H1 (cell line): ENCODE data around the gene FLT3. TPM values are rescaled to one million over a fixed set of nuclear protein-coding genes. Genes with fewer than 3 reads are reported as not detected.

ENCODE experiments used
- CTCF ChIA-PET: fragments of 300-600 bp; sonication (Branson Sonifier 250); formaldehyde crosslinking; loops from one replicate; lab custom pipeline; 2021; ENCODE audit not compliant: partially characterized antibody; lab: Charles Lee
- POLR2A ChIA-PET: fragments of 300-600 bp; sonication (Branson Sonifier 250); formaldehyde crosslinking; loops from one replicate; lab custom pipeline; 2021; ENCODE audit warnings: inconsistent platforms; ENCODE audit not compliant: partially characterized antibody; lab: Charles Lee
- DNase-seq, 2 experiments: peaks; one replicate each; pipeline versions ENCODE4 v3.0.0 to v3.0.0-alpha.2; 2010 to 2022; ENCODE audit warnings: low spot score in 2 of 2, low read depth in 1 of 2, mixed read lengths in 1 of 2
- FAIRE-seq: peaks from 2 replicates; lab custom pipeline; 2011; peaks lifted over from hg19 to GRCh38; lab: Jason Lieb, UNC
- H2AFZ ChIP-seq: 2 replicates; pipeline ENCODE4 v1.8.1; 2012; ENCODE audit warnings: low read length, inconsistent platforms
- H2AK5ac ChIP-seq: 2 replicates; pipeline ENCODE4 v1.6.1; 2013; ENCODE audit warnings: low read depth, low read length
- H2BK120ac ChIP-seq: replicated peaks from 2 replicates; pipeline ENCODE3; 2013; ENCODE audit warnings: low read depth, low read length, inconsistent platforms
- H2BK12ac ChIP-seq: 2 replicates; pipeline ENCODE4 v1.6.1; 2013; ENCODE audit warnings: low read depth, low read length
- H2BK15ac ChIP-seq: 2 replicates; pipeline ENCODE4 v1.6.1; 2013; ENCODE audit warnings: low read length
- H2BK20ac ChIP-seq: 2 replicates; pipeline ENCODE4 v1.6.1; 2013; ENCODE audit warnings: low read length
- H2BK5ac ChIP-seq: 2 replicates; pipeline ENCODE4 v1.6.1; 2013; ENCODE audit warnings: low read depth, low read length
- H3K14ac ChIP-seq: 2 replicates; pipeline ENCODE4 v1.6.1; 2013; ENCODE audit warnings: inconsistent platforms; ENCODE audit not compliant: insufficient read length
- H3K18ac ChIP-seq: 2 replicates; pipeline ENCODE4 v1.6.1; 2013; ENCODE audit warnings: low read length; ENCODE audit errors: extremely low read depth
- H3K23ac ChIP-seq: 2 replicates; pipeline ENCODE4 v1.6.1; 2013; ENCODE audit warnings: inconsistent platforms; ENCODE audit not compliant: insufficient read length
- H3K23me2 ChIP-seq: 2 replicates; pipeline ENCODE4 v1.6.1; 2013; ENCODE audit warnings: low read depth, low read length
- H3K27ac ChIP-seq: 2 replicates; pipeline ENCODE4 v1.6.1; 2011; ENCODE audit warnings: low read depth, low read length, inconsistent platforms
- H3K27me3 ChIP-seq, 4 experiments: replicated peaks in 1 of 4; 1 replicate in 1 of 4; 2 replicates in 3 of 4; pipeline versions ENCODE4 v1.6.1 to v1.8.1; 2011 to 2013; ENCODE audit warnings: low read length in 3 of 4, mild to moderate bottlenecking in 3 of 4, inconsistent platforms in 2 of 4, mixed read lengths in 2 of 4, moderate library complexity in 1 of 4; ENCODE audit not compliant: control insufficient read depth in 3 of 4, insufficient read depth in 3 of 4; ENCODE audit errors: extremely low read depth in 1 of 4
- H3K36me3 ChIP-seq, 4 experiments: 2 replicates each; pipeline versions ENCODE4 v1.6.1 to v1.8.1; 2011 to 2013; ENCODE audit warnings: mild to moderate bottlenecking in 4 of 4, low read length in 3 of 4, moderate library complexity in 2 of 4, control low read depth in 1 of 4, inconsistent platforms in 1 of 4; ENCODE audit not compliant: insufficient read depth in 4 of 4, control insufficient read depth in 2 of 4
- H3K4ac ChIP-seq: replicated peaks from 2 replicates; pipeline ENCODE3; 2013; ENCODE audit warnings: low read length, low read depth, mixed read lengths, inconsistent platforms; ENCODE audit not compliant: insufficient read length
- H3K4me1 ChIP-seq, 4 experiments: replicated peaks in 1 of 4; 1 replicate in 1 of 4; 2 replicates in 3 of 4; pipeline versions ENCODE4 v1.6.1 to v1.8.1; 2011 to 2013; ENCODE audit warnings: low read length in 3 of 4, inconsistent platforms in 2 of 4, mixed read lengths in 1 of 4; ENCODE audit not compliant: insufficient read depth in 4 of 4, control insufficient read depth in 3 of 4
- H3K4me2 ChIP-seq, 2 experiments: 2 replicates each; pipeline versions ENCODE4 v1.6.1 to v1.8.1; 2011 to 2013; ENCODE audit warnings: low read depth in 2 of 2, low read length in 2 of 2, control low read depth in 1 of 2, inconsistent platforms in 1 of 2, mild to moderate bottlenecking in 1 of 2; ENCODE audit not compliant: insufficient read depth in 1 of 2
- H3K4me3 ChIP-seq, 4 experiments: fragments of 200-600, 300-600 bp in 1 of 4; sonication (generic), shearing (Covaris generic), sonication (Bioruptor Twin) in 1 of 4; 2 replicates each; pipeline versions ENCODE4 v1.5.1 to v1.8.1; 2011 to 2016; ENCODE audit warnings: low read length in 4 of 4, low read depth in 3 of 4, control low read depth in 2 of 4, inconsistent platforms in 2 of 4, mild to moderate bottlenecking in 2 of 4, mixed read lengths in 1 of 4, moderate library complexity in 1 of 4; ENCODE audit not compliant: insufficient read depth in 2 of 4; ENCODE audit errors: extremely low read depth in 1 of 4
- H3K56ac ChIP-seq: replicated peaks from 2 replicates; pipeline ENCODE3; 2013; ENCODE audit warnings: low read depth, mild to moderate bottlenecking, mixed read lengths, low read length, inconsistent platforms; ENCODE audit not compliant: insufficient read length
- H3K79me1 ChIP-seq: 2 replicates; pipeline ENCODE4 v1.6.1; 2013; ENCODE audit warnings: low read depth, low read length, control low read depth
- H3K79me2 ChIP-seq, 2 experiments: 2 replicates each; pipeline versions ENCODE4 v1.6.1 to v1.8.1; 2012 to 2013; ENCODE audit warnings: low read length in 2 of 2, mild to moderate bottlenecking in 2 of 2, inconsistent platforms in 1 of 2; ENCODE audit not compliant: insufficient read depth in 2 of 2, control insufficient read depth in 1 of 2
- H3K9ac ChIP-seq, 4 experiments: replicated peaks in 1 of 4; 1 replicate in 1 of 4; 2 replicates in 3 of 4; pipeline versions ENCODE4 v1.6.1 to v1.8.1; 2011 to 2013; ENCODE audit warnings: low read depth in 3 of 4, low read length in 3 of 4, control low read depth in 2 of 4, mild to moderate bottlenecking in 2 of 4, moderate library complexity in 2 of 4, inconsistent platforms in 1 of 4; ENCODE audit errors: extremely low read depth in 1 of 4
- H3K9me3 ChIP-seq, 2 experiments: 2 replicates each; pipeline versions ENCODE4 v1.6.1 to v1.8.1; 2012 to 2013; ENCODE audit warnings: mild to moderate bottlenecking in 2 of 2, moderate library complexity in 2 of 2, control low read depth in 1 of 2, inconsistent platforms in 1 of 2, low read depth in 1 of 2, low read length in 1 of 2, mixed read lengths in 1 of 2; ENCODE audit not compliant: insufficient read depth in 2 of 2
- H4K20me1 ChIP-seq, 2 experiments: replicated peaks in 1 of 2; 2 replicates each; pipeline versions ENCODE3 to v1.8.1; 2011 to 2013; ENCODE audit warnings: inconsistent platforms in 2 of 2, low read length in 2 of 2, mild to moderate bottlenecking in 1 of 2; ENCODE audit not compliant: insufficient read depth in 2 of 2, control insufficient read depth in 1 of 2
- H4K5ac ChIP-seq: 2 replicates; pipeline ENCODE4 v1.6.1; 2013; ENCODE audit warnings: low read length, low read depth, mixed read lengths, inconsistent platforms; ENCODE audit not compliant: insufficient read length
- H4K8ac ChIP-seq: 2 replicates; pipeline ENCODE4 v1.8.0; 2013; ENCODE audit warnings: mild to moderate bottlenecking, moderate library complexity, low read length, inconsistent platforms; ENCODE audit not compliant: insufficient read depth; ENCODE audit errors: extremely low read depth
- H4K91ac ChIP-seq: replicated peaks from 2 replicates; pipeline ENCODE3; 2013; ENCODE audit warnings: low read length, mixed read lengths, inconsistent platforms; ENCODE audit not compliant: insufficient read length
- CTBP2 ChIP-seq: IDR thresholded peaks from 2 replicates; pipeline ENCODE4 v1.7.0; 2011; ENCODE audit warnings: borderline replicate concordance, mild to moderate bottlenecking, moderate library complexity, mixed read lengths, low read length; ENCODE audit not compliant: insufficient read depth, insufficient read length
- KDM1A ChIP-seq: fragments of 200-600, 300-600 bp; sonication (generic); IDR thresholded peaks from 2 replicates; pipeline ENCODE4 v1.7.1; 2016; ENCODE audit warnings: mild to moderate bottlenecking, low read length, borderline replicate concordance
- SIN3A ChIP-seq, 2 experiments: IDR thresholded peaks in 1 of 2; conservative IDR thresholded peaks in 1 of 2; 2 replicates each; pipeline ENCODE4 v1.6.1; 2011 to 2012; ENCODE audit warnings: low read length in 2 of 2, improper control_type of control experiment in 1 of 2, low read depth in 1 of 2, mild to moderate bottlenecking in 1 of 2
- TBP ChIP-seq: IDR thresholded peaks from 2 replicates; pipeline ENCODE4 v1.6.1; 2011; ENCODE audit warnings: low read depth, low read length, improper control_type of control experiment
- WGBS, 2 experiments: shearing (Covaris generic) in 1 of 2; methylation state at CpG; one replicate each; pipeline versions ENCODE4 v1.1.6 to v1.1.7; 2013 to 2015; ENCODE audit warnings: low lambda C conversion rate in 2 of 2, mixed read lengths in 2 of 2, inconsistent platforms in 1 of 2, low coverage in 1 of 2, missing lambda C conversion rate in 1 of 2; ENCODE audit not compliant: insufficient replicate concordance in 2 of 2, insufficient coverage in 1 of 2, insufficient read length in 1 of 2; ENCODE audit errors: extremely low coverage in 1 of 2, missing lambda C conversion rate in 1 of 2; 5-methylcytosine and 5-hydroxymethylcytosine counted together
- polyA plus RNA-seq, 7 experiments: library from polyadenylated mRNA; depleted of rRNA in 3 of 7; stranded (reverse) in 5 of 7; unstranded in 2 of 7; fragments of >200 nt in 5 of 7; fragments of 200-250 nt in 2 of 7; gene quantifications; 1 replicate in 5 of 7; 2 replicates in 1 of 7; 4 replicates in 1 of 7; pipeline versions ENCODE4 v1.2.1 to v1.2.3, GENCODE V29; 2011 to 2013; ENCODE audit warnings: missing spikeins in 2 of 7, mixed read lengths in 2 of 7
- total RNA-seq: library from RNA; stranded (reverse); fragmentation: NEBNext Ultra II Directional; extraction: Animal tissue kit (Norgen Biotek cat#: 25700); gene quantifications from 2 replicates; pipeline ENCODE4 v1.2.1, GENCODE V29; 2021

FLT3 gene
- total and polyA plus RNA-seq, 2 of the 8 experiments (the other 6 are each of a cell fraction or from before 2014, with no cell fraction given), result 0.44 to 0.71 TPM

GRCh38 chr13:28049215-28049614 lies 51.2 kb downstream of the FLT3 start:
- peaks cover 2 to 17% (median 9%) of the 10 kb centered on the region in 4 experiments; a peak in 5 of 7 replicates for H3K4me1 ChIP-seq
- no peak overlapping the region for H4K5ac ChIP-seq
- no peak overlapping the region for H3K14ac ChIP-seq
- 61% methylated on average over 5 of the region's 5 CpGs; no CpG with 5 or more reads in 1 of the 2 experiments for WGBS, 2 experiments
- CTCF ChIA-PET, result no interaction called here
- no peak overlapping the region for H2BK120ac ChIP-seq
- no peak overlapping the region; the same call in 1 of the 2 replicates for H2BK12ac ChIP-seq
- TF ChIP-seq TBP (no peak), CTBP2 (no peak), SIN3A (conservative IDR thresholded peaks at IDR 0.05 in 1 of 2, IDR thresholded peaks at IDR 0.05 in 1 of 2; ENCODE audit: low read depth in 1 of 2, low read length in 2 of 2) (no peak), KDM1A (no peak)
- H3K79me2 ChIP-seq, result no peaks in the 10 kb centered on the region
- H2AK5ac ChIP-seq, result no peak overlapping the region
- H3K4ac ChIP-seq, result no peak overlapping the region
- H3K4me3 ChIP-seq, result no peak overlapping the region
- POLR2A ChIA-PET, result interaction anchor here (0.6 kb wide), 1 partner anchor 38 kb away, joined by 4 read pairs; no protein-coding TSS in a partner anchor
- H3K4me2 ChIP-seq, result no peak overlapping the region; a peak in 1 of 4 replicates
- no peak for FAIRE-seq
- H3K79me1 ChIP-seq, result no peaks in the 10 kb centered on the region
- no peaks in the 10 kb centered on the region for H3K27me3 ChIP-seq
- H3K23me2 ChIP-seq, result no peaks in the 10 kb centered on the region; the same call in 1 of the 2 replicates
- H3K23ac ChIP-seq, result no peak overlapping the region
- H4K8ac ChIP-seq, result no peak overlapping the region
- no peak overlapping the region for H2BK20ac ChIP-seq
- no peak overlapping the region for H3K9ac ChIP-seq
- no peak overlapping the region for H4K91ac ChIP-seq
- no peaks in the 10 kb centered on the region for H3K36me3 ChIP-seq
- H3K56ac ChIP-seq, result no peak overlapping the region
- H2AFZ ChIP-seq, result no peak overlapping the region
- DNase-seq, result no peak
- no peak overlapping the region for H3K27ac ChIP-seq
- no peaks in the 10 kb centered on the region for H4K20me1 ChIP-seq
- H2BK5ac ChIP-seq, result no peak overlapping the region
- no peak overlapping the region for H2BK15ac ChIP-seq
- H3K9me3 ChIP-seq, result no peaks in the 10 kb centered on the region
- H3K18ac ChIP-seq, result no peak overlapping the region
